Liver (tissue), 9 donors: ENCODE results near the gene CNIH3. TPM values are rescaled to one million over a fixed set of nuclear protein-coding genes. Genes with fewer than 3 reads are reported as not detected.

Experiments
- DNase-seq: peaks from one replicate; pipeline ENCODE4 v3.0.0-alpha.2; 2017; ENCODE audit warnings: low spot score
- H3K27ac ChIP-seq, 2 donors: one replicate each; pipeline ENCODE4 v1.7.0; 2013; ENCODE audit warnings: inconsistent platforms in 2 of 2, low read length in 2 of 2, control low read depth in 1 of 2, low read depth in 1 of 2, mild to moderate bottlenecking in 1 of 2
- H3K27me3 ChIP-seq, 4 donors: one replicate each; pipeline versions ENCODE4 v1.6.1 to v1.7.0; 2013; ENCODE audit warnings: low read length in 3 of 4, inconsistent platforms in 1 of 4, mild to moderate bottlenecking in 1 of 4, moderate library complexity in 1 of 4; ENCODE audit not compliant: control insufficient read depth in 4 of 4, insufficient read depth in 4 of 4
- H3K36me3 ChIP-seq, 4 donors: one replicate each; pipeline versions ENCODE4 v1.6.1 to v1.7.0; 2013; ENCODE audit warnings: low read length in 3 of 4, mild to moderate bottlenecking in 3 of 4, low read depth in 1 of 4, moderate library complexity in 1 of 4; ENCODE audit not compliant: control insufficient read depth in 4 of 4, insufficient read depth in 3 of 4
- H3K4me1 ChIP-seq, 4 donors: one replicate each; pipeline versions ENCODE4 v1.6.1 to v1.7.0; 2013; ENCODE audit warnings: low read length in 3 of 4, mild to moderate bottlenecking in 3 of 4, moderate library complexity in 1 of 4; ENCODE audit not compliant: control insufficient read depth in 4 of 4, insufficient read depth in 4 of 4
- H3K4me3 ChIP-seq, 3 donors: one replicate each; pipeline versions ENCODE4 v1.6.1 to v1.7.0; 2013; ENCODE audit warnings: low read length in 3 of 3, control low read depth in 1 of 3, low read depth in 1 of 3, mild to moderate bottlenecking in 1 of 3
- H3K9ac ChIP-seq, 2 donors: one replicate each; pipeline ENCODE4 v1.7.0; 2013; ENCODE audit warnings: low read length in 2 of 2, mild to moderate bottlenecking in 2 of 2, moderate library complexity in 2 of 2, control low read depth in 1 of 2, low read depth in 1 of 2
- H3K9me3 ChIP-seq, 4 donors: one replicate each; pipeline versions ENCODE4 v1.6.1 to v1.7.0; 2013; ENCODE audit warnings: low read length in 3 of 4; ENCODE audit not compliant: control insufficient read depth in 4 of 4
- ATF3 ChIP-seq: IDR thresholded peaks from 2 replicates; pipeline ENCODE4 v1.6.1; 2016; ENCODE audit warnings: antibody characterized with exemption
- CTCF ChIP-seq: fragments of 150-350 bp; IDR thresholded peaks from 2 replicates; pipeline ENCODE4 v1.5.1; 2017; ENCODE audit warnings: improper control_type of control experiment, low read depth, low read length; ENCODE audit not compliant: missing input control
- EGR1 ChIP-seq, 2 donors: IDR thresholded peaks; 2 replicates each; pipeline ENCODE4 v1.6.1; 2016 to 2018; ENCODE audit warnings: antibody characterized with exemption in 2 of 2, low read depth in 2 of 2
- FOXA1 ChIP-seq: IDR thresholded peaks from 2 replicates; pipeline ENCODE4 v1.6.1; 2016; ENCODE audit warnings: antibody characterized with exemption
- FOXA2 ChIP-seq: IDR thresholded peaks from 2 replicates; pipeline ENCODE4 v1.6.1; 2016; ENCODE audit warnings: antibody characterized with exemption
- GABPA ChIP-seq, 2 donors: IDR thresholded peaks in 1 of 2; conservative IDR thresholded peaks in 1 of 2; 2 replicates each; pipeline ENCODE4 v1.6.1; 2016; ENCODE audit warnings: antibody characterized with exemption in 2 of 2, mild to moderate bottlenecking in 1 of 2, moderate library complexity in 1 of 2
- HNF4A ChIP-seq, 2 donors: conservative IDR thresholded peaks; 2 replicates each; pipeline ENCODE4 v1.6.1; 2016; ENCODE audit warnings: antibody characterized with exemption in 2 of 2, mild to moderate bottlenecking in 2 of 2
- HNF4G ChIP-seq: IDR thresholded peaks from 2 replicates; pipeline ENCODE4 v1.6.1; 2016; ENCODE audit warnings: antibody characterized with exemption
- MAX ChIP-seq: IDR thresholded peaks from 2 replicates; pipeline ENCODE4 v1.6.1; 2016; ENCODE audit warnings: antibody characterized with exemption
- RAD21 ChIP-seq, 2 donors: IDR thresholded peaks; 2 replicates each; pipeline ENCODE4 v1.6.1; 2016; ENCODE audit warnings: antibody characterized with exemption in 2 of 2, mild to moderate bottlenecking in 2 of 2
- REST ChIP-seq: IDR thresholded peaks from 2 replicates; pipeline ENCODE4 v1.6.1; 2016; ENCODE audit warnings: antibody characterized with exemption, mild to moderate bottlenecking
- RXRA ChIP-seq, 2 donors: IDR thresholded peaks; 2 replicates each; pipeline ENCODE4 v1.6.1; 2017 to 2018; ENCODE audit warnings: antibody characterized with exemption in 2 of 2, mild to moderate bottlenecking in 1 of 2
- SP1 ChIP-seq: IDR thresholded peaks from 2 replicates; pipeline ENCODE4 v1.6.1; 2018; ENCODE audit warnings: antibody characterized with exemption, mild to moderate bottlenecking
- TAF1 ChIP-seq: conservative IDR thresholded peaks from 2 replicates; pipeline ENCODE4 v1.6.1; 2016; ENCODE audit warnings: antibody characterized with exemption, mild to moderate bottlenecking
- WGBS: extraction: QIAGEN DNeasy Blood & Tissue Kit; methylation state at CpG from one replicate; pipeline ENCODE4 v1.1.7; 2013; 5-methylcytosine and 5-hydroxymethylcytosine counted together
- polyA plus RNA-seq, 2 donors: library from polyadenylated mRNA; stranded (reverse) in 1 of 2; unstranded in 1 of 2; fragments of 200-250 nt in 1 of 2; fragments of >200 nt in 1 of 2; fragmentation: Nextera tagmentation in 1 of 2; extraction: Ambion mirVana in 1 of 2; gene quantifications; one replicate each; pipeline versions ENCODE4 v1.2.1 to v1.2.3, GENCODE V29; 2013 to 2015
- total RNA-seq, 2 donors: library from RNA; depleted of rRNA; stranded (reverse); fragments of >200 nt; gene quantifications; one replicate each; pipeline ENCODE4 v1.2.3, GENCODE V29; 2014
- TF ChIP-seq, protein P1 (sequence below): IDR thresholded peaks from 2 replicates; pipeline ENCODE4 v1.6.1; 2016; ENCODE audit warnings: antibody characterized with exemption
- donor health status: healthy.
- donor health status: healthy.
- donor health status: healthy.
- donor health status: healthy.
- donor health status: healthy.

The CNIH3 gene
- total and polyA plus RNA-seq, 4 donors: 0.39 to 1.0 (median 0.93) TPM

DNA sequence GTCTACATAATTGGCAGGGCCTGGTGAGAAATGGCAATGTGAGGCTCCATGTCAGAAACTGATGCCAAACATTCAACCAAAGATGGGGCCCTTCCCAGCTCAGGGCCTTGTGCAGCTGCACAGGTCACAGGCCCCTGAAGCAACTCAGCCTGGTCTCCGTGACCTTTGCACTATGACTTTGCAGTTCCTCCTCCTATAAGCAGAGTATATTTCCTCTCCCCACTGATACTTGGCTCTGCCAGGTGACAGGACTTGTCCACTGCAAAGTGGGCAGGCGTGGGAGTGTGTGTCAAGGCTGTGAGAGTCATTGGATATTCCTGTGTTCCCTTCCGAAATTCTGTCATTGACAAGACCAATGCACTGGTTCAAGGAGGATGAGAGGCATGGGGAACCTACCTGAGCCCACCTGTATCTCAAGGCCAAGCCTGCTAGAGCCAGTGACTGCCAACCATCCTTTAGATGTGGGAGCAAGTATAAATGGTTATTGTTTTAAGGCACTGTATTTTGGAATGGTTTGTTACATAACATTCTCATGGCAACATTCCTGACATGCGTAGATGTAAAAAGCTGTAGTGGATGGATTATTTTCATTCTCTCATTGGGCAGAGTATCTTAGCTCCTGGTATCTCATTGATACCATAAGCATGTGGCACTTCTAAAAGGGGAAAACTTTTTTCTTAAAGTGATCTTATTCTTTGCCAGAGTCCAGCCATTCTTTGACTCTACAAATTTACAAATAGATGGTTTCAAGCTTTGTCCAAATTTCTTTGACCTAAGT is 75.2 kb downstream of the CNIH3 start:
- Histone ChIP-seq H3K9me3 (peaks cover 0 to 3% (median 1%) of the 10 kb centered on the region in 4 donors), H3K36me3 (no peaks in the 10 kb centered on the region), H3K27ac (no peak overlapping the region), H3K4me3 (no peak overlapping the region), H3K27me3 (no peaks in the 10 kb centered on the region), H3K9ac (no peak overlapping the region), H3K4me1 (no peaks in the 10 kb centered on the region)
- no peak for TF ChIP-seq ATF3
- TF ChIP-seq RXRA (IDR thresholded peaks at IDR 0.05): no peak
- TF ChIP-seq SP1: no peak
- no peak for TF ChIP-seq GABPA (IDR thresholded peaks at IDR 0.05 in 1 of 2, conservative IDR thresholded peaks at IDR 0.05 in 1 of 2)
- TF ChIP-seq FOXA2: no peak
- TF ChIP-seq CTCF: no peak
- no peak for TF ChIP-seq TAF1
- TF ChIP-seq, protein P1, sequence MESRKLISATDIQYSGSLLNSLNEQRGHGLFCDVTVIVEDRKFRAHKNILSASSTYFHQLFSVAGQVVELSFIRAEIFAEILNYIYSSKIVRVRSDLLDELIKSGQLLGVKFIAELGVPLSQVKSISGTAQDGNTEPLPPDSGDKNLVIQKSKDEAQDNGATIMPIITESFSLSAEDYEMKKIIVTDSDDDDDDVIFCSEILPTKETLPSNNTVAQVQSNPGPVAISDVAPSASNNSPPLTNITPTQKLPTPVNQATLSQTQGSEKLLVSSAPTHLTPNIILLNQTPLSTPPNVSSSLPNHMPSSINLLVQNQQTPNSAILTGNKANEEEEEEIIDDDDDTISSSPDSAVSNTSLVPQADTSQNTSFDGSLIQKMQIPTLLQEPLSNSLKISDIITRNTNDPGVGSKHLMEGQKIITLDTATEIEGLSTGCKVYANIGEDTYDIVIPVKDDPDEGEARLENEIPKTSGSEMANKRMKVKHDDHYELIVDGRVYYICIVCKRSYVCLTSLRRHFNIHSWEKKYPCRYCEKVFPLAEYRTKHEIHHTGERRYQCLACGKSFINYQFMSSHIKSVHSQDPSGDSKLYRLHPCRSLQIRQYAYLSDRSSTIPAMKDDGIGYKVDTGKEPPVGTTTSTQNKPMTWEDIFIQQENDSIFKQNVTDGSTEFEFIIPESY: no peak
- TF ChIP-seq FOXA1: no peak
- no peak for TF ChIP-seq REST
- no peak for TF ChIP-seq MAX
- 70% methylated on average over 4 of the region's 4 CpGs for WGBS
- DNase-seq: no peak

DNA sequence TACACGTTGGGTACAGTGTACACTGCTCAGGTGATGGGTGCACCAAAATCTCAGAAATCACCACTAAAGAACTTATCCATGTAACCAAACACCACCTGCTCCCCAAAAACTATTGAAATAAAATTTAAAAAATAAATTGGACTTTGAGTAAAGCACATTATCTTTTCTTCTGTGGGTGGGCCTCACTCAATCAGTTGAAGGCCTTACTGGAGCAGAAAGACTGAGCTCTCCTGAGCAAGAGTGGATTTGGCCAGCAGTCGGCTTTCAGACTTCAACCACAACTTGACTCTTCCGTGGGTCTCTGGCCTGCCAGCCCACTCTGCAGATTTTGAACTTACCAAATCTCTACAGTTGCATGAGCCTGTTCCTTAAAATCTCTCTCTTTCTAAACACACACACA is 78.9 kb downstream of the CNIH3 start:
- H3K4me1 ChIP-seq: no peaks in the 10 kb centered on the region
- H3K4me3 ChIP-seq: no peak overlapping the region
- 92% methylated on average over 3 of the region's 3 CpGs for WGBS
- no peaks in the 10 kb centered on the region for H3K27me3 ChIP-seq
- no peaks in the 10 kb centered on the region for H3K36me3 ChIP-seq
- TF ChIP-seq HNF4G (no peak), ATF3 (no peak), FOXA2 (no peak), HNF4A (conservative IDR thresholded peaks at IDR 0.05) (no peak), SP1 (no peak), EGR1 (IDR thresholded peaks at IDR 0.05; ENCODE audit: low read depth in 2 of 2) (no peak), GABPA (IDR thresholded peaks at IDR 0.05 in 1 of 2, conservative IDR thresholded peaks at IDR 0.05 in 1 of 2) (no peak), RAD21 (IDR thresholded peaks at IDR 0.05) (no peak), RXRA (IDR thresholded peaks at IDR 0.05) (no peak)
- TF ChIP-seq, protein P1: no peak
- no peaks in the 10 kb centered on the region for H3K9me3 ChIP-seq
- no peak overlapping the region for H3K9ac ChIP-seq
- H3K27ac ChIP-seq: no peak overlapping the region
- no peak for DNase-seq
